Measurements from ENCODE around the gene AP3B2.
"Not testable (repeated sequence)": the region's sequence is repeated elsewhere in the genome, so short reads cannot be mapped to it uniquely, and the experiment has no call there.

Gene AP3B2

GRCh38 chr15:82712036-82712435 is 2.4 kb upstream of the AP3B2 start:
- no peak for DNase-seq (ENCODE audit: extremely low read depth, low read depth)
- TF ChIP-seq CTCF (IDR thresholded peaks at IDR 0.05; ENCODE audit: low read depth, low read length) = no peak

- TF ChIP-seq CTCF (IDR thresholded peaks at IDR 0.05; ENCODE audit: low read depth, low read length) = no peak
- no peak for DNase-seq (ENCODE audit: extremely low read depth, low read depth)
Measured at GRCh38 chr15:82710926-82711490, 1.3 kb upstream of the AP3B2 start.

- TF ChIP-seq CTCF (IDR thresholded peaks at IDR 0.05; ENCODE audit: low read depth, low read length) = no peak
- no peak for DNase-seq (ENCODE audit: extremely low read depth, low read depth)
Measured at GRCh38 chr15:82710208-82710555, 507 bp upstream of the AP3B2 start.

GRCh38 chr15:82709081-82709420 is 624 bp downstream of the AP3B2 start:
- DNase-seq (ENCODE audit: extremely low read depth, low read depth) = no peak
- TF ChIP-seq CTCF (IDR thresholded peaks at IDR 0.05; ENCODE audit: low read depth, low read length) = no peak

GRCh38 chr15:82705856-82706255 is 3.8 kb downstream of the AP3B2 start:
- not testable (repeated sequence) for DNase-seq (ENCODE audit: extremely low read depth, low read depth)

GRCh38 chr15:82699726-82700125 is 9.9 kb downstream of the AP3B2 start:
- no peak for DNase-seq (ENCODE audit: extremely low read depth, low read depth)
- no peak for TF ChIP-seq CTCF (IDR thresholded peaks at IDR 0.05; ENCODE audit: low read depth, low read length)

- no peak for DNase-seq (ENCODE audit: extremely low read depth, low read depth)
- no peak for TF ChIP-seq CTCF (IDR thresholded peaks at IDR 0.05; ENCODE audit: low read depth, low read length)
Measured at GRCh38 chr15:82698711-82699345, 10.8 kb downstream of the AP3B2 start.

- DNase-seq (ENCODE audit: extremely low read depth, low read depth) = no peak
- TF ChIP-seq CTCF (IDR thresholded peaks at IDR 0.05; ENCODE audit: low read depth, low read length) = no peak
Measured at GRCh38 chr15:82697735-82698407, 11.8 kb downstream of the AP3B2 start.

Measured in AG09319 (cell line).